HepG2 (cell line): ENCODE data around the gene TWNK. TPM values are rescaled to one million over a fixed set of nuclear protein-coding genes. Genes with fewer than 3 reads are reported as not detected.
A peak's percentile ranks its signal among the peaks of the same experiment; 100 is the strongest.

Source experiments
- DR1 ChIP-seq: sonication (generic); formaldehyde crosslinking; IDR thresholded peaks from 2 replicates; pipeline ENCODE4 v1.8.0; 2021; ENCODE audit warnings: mild to moderate bottlenecking, missing genetic modification reagents, inconsistent platforms
- GABPB1 ChIP-seq: IDR thresholded peaks from 2 replicates; pipeline ENCODE4 v1.6.1; 2016; ENCODE audit warnings: mild to moderate bottlenecking, missing genetic modification reagents, moderate library complexity, missing compliant biosample characterization
- GFI1 ChIP-seq: sonication (generic); formaldehyde crosslinking; IDR thresholded peaks from 2 replicates; pipeline ENCODE4 v1.5.0; 2020; ENCODE audit warnings: missing genetic modification reagents, mild to moderate bottlenecking, borderline replicate concordance
- MAX ChIP-seq: IDR thresholded peaks from 2 replicates; pipeline ENCODE4 v1.6.1; 2012; ENCODE audit warnings: inconsistent platforms
- NFIB ChIP-seq: sonication (generic); formaldehyde crosslinking; IDR thresholded peaks from 2 replicates; pipeline ENCODE4 v1.9.0; 2021; ENCODE audit warnings: missing genetic modification reagents, mild to moderate bottlenecking, borderline replicate concordance
- PAF1 ChIP-seq: IDR thresholded peaks from 2 replicates; pipeline ENCODE4 v1.6.1; 2016; ENCODE audit warnings: missing genetic modification reagents, missing compliant biosample characterization
- PAXIP1 ChIP-seq: sonication (generic); formaldehyde crosslinking; conservative IDR thresholded peaks from 2 replicates; pipeline ENCODE4 v1.4.0; 2020; ENCODE audit warnings: mild to moderate bottlenecking, missing genetic modification reagents, moderate library complexity
- RAD51 ChIP-seq: fragments of 450-650 bp; IDR thresholded peaks from 2 replicates; pipeline ENCODE4 v1.6.1; 2016; ENCODE audit warnings: borderline replicate concordance
- SOX6 ChIP-seq, 2 experiments: fragments of 450-650 bp in 1 of 2; sonication (generic) in 1 of 2; formaldehyde crosslinking in 1 of 2; IDR thresholded peaks; 2 replicates each; pipeline versions ENCODE4 v1.4.0 to v1.6.1; 2017 to 2020; ENCODE audit warnings: antibody characterized with exemption in 1 of 2, mild to moderate bottlenecking in 1 of 2, missing genetic modification reagents in 1 of 2
- TGIF2 ChIP-seq: IDR thresholded peaks from 2 replicates; pipeline ENCODE4 v1.6.1; 2016; ENCODE audit warnings: control low read depth, missing compliant biosample characterization
- ZBED4 ChIP-seq: sonication (generic); formaldehyde crosslinking; IDR thresholded peaks from 2 replicates; pipeline ENCODE4 v1.4.0; 2020; ENCODE audit warnings: missing genetic modification reagents, borderline replicate concordance
- ZNF614 ChIP-seq: IDR thresholded peaks from 2 replicates; pipeline ENCODE4 v1.6.1; 2018; ENCODE audit warnings: missing biosample characterization, missing genetic modification reagents, inconsistent platforms, borderline replicate concordance
- ZNF761 ChIP-seq: sonication (generic); formaldehyde crosslinking; conservative IDR thresholded peaks from 2 replicates; pipeline ENCODE4 v1.4.0; 2020; ENCODE audit warnings: mild to moderate bottlenecking, missing genetic modification reagents
- ZNF850 ChIP-seq: sonication (generic); formaldehyde crosslinking; conservative IDR thresholded peaks from 2 replicates; pipeline ENCODE4 v1.9.0; 2021; ENCODE audit warnings: mild to moderate bottlenecking, missing genetic modification reagents
- polyA plus RNA-seq, 8 experiments: library from polyadenylated mRNA; depleted of rRNA in 3 of 8; stranded (reverse) in 7 of 8; unstranded in 1 of 8; fragments of >200 nt; fragmentation: Illumina TruSeq in 4 of 8; extraction: Trizol in 4 of 8; gene quantifications; 2 replicates each; pipeline versions ENCODE4 v1.2.1 to v1.2.3, GENCODE V29; 2011 to 2016; ENCODE audit warnings: low read depth in 4 of 8, missing spikeins in 1 of 8, mixed read lengths in 1 of 8; ENCODE audit not compliant: insufficient read depth in 1 of 8
- total RNA-seq, 5 experiments: library from RNA; depleted of rRNA; stranded (reverse); fragments of >200 nt; fragmentation: Illumina TruSeq; extraction: Trizol; gene quantifications; 2 replicates each; pipeline ENCODE4 v1.2.3, GENCODE V29; 2016; ENCODE audit warnings: low read depth in 1 of 5
- TF ChIP-seq, protein P1 (sequence below): fragments of 450-650 bp; IDR thresholded peaks from 2 replicates; pipeline ENCODE4 v1.6.1; 2017
- TF ChIP-seq, protein P2 (sequence below): sonication (generic); formaldehyde crosslinking; IDR thresholded peaks from 2 replicates; pipeline ENCODE4 v1.5.0; 2020; ENCODE audit warnings: mild to moderate bottlenecking, missing genetic modification reagents, moderate library complexity

The TWNK gene
- total and polyA plus RNA-seq, 2 of the 13 experiments (the other 11 are each of a cell fraction or from before 2014, with no cell fraction given), result 10.7 to 16.5 TPM

DNA sequence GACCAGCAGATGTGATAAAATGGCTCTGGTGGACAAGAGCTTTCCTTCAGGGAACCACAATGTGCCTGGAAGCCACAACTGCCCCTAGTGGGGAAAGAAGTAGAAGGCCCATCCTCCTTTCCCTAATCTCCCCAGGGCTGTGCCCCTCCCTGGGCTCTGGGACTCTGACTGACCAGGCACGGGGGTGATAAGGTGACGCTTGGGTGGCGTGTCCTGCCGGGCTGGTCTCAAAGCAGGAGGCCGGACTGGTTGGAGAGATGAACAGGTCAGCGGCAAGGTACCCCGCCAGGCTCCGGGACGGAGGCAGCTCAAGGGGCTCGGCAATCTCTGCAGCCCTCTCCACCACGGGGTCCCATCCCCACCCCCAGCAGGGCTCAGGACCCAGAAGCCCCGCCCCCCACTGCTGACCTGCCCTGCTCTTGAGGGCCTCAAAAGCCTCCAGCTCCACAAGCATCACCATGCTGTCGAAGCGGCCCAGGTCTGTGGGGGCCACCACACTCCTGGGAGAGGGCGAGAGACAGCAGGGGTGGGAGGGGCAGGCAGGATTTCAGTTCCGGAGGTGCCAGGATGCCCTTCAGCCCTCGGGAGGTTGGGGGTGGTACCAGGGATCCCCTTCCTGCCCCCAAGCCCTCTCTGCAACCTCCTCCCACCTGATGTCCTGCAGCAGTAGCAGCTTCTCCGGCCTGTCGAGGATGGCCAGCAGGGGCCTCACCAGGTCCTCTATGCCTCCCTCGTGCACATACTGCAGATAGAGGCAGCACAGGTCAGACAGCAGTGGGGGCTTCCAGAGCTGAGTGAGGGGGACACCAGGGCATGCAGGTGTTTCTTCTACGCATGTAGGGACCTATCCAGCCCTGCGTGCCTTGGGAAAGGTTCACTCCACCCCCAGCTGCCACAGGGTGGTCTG lies 24.4 kb downstream of the TWNK start (continued):
- no peak for TF ChIP-seq ZBED4 (CRISPR knock-in tag)
- TF ChIP-seq GFI1 (CRISPR knock-in tag), result peak; percentile 83; the same call in 1 of the 2 replicates
- no peak for TF ChIP-seq SOX6 (IDR thresholded peaks at IDR 0.05)
- 0 out of 2 replicates have a peak, but pooled peaks have one; percentile 25 for TF ChIP-seq SOX6 (CRISPR knock-in tag; IDR thresholded peaks at IDR 0.05)
- peak; percentile 35; the same call in 1 of the 2 replicates for TF ChIP-seq GABPB1 (CRISPR knock-in tag)
- TF ChIP-seq NFIB (CRISPR knock-in tag), result no peak
- TF ChIP-seq ZNF614, result 0 out of 2 replicates have a peak, but pooled peaks have one; percentile 6
- no peak for TF ChIP-seq PAF1
- no peak for TF ChIP-seq ZNF761 (CRISPR knock-in tag)
- no peak for TF ChIP-seq PAXIP1 (CRISPR knock-in tag)
- peak; percentile 60; the same call in 1 of the 2 replicates for TF ChIP-seq MAX
- TF ChIP-seq, protein P1, sequence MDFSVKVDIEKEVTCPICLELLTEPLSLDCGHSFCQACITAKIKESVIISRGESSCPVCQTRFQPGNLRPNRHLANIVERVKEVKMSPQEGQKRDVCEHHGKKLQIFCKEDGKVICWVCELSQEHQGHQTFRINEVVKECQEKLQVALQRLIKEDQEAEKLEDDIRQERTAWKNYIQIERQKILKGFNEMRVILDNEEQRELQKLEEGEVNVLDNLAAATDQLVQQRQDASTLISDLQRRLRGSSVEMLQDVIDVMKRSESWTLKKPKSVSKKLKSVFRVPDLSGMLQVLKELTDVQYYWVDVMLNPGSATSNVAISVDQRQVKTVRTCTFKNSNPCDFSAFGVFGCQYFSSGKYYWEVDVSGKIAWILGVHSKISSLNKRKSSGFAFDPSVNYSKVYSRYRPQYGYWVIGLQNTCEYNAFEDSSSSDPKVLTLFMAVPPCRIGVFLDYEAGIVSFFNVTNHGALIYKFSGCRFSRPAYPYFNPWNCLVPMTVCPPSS, result no peak
- no peak for TF ChIP-seq RAD51
- TF ChIP-seq DR1 (CRISPR knock-in tag), result 0 out of 2 replicates have a peak, but pooled peaks have one; percentile 41
- 0 out of 2 replicates have a peak, but pooled peaks have one; percentile 13 for TF ChIP-seq TGIF2 (CRISPR knock-in tag)
- TF ChIP-seq, protein P2, sequence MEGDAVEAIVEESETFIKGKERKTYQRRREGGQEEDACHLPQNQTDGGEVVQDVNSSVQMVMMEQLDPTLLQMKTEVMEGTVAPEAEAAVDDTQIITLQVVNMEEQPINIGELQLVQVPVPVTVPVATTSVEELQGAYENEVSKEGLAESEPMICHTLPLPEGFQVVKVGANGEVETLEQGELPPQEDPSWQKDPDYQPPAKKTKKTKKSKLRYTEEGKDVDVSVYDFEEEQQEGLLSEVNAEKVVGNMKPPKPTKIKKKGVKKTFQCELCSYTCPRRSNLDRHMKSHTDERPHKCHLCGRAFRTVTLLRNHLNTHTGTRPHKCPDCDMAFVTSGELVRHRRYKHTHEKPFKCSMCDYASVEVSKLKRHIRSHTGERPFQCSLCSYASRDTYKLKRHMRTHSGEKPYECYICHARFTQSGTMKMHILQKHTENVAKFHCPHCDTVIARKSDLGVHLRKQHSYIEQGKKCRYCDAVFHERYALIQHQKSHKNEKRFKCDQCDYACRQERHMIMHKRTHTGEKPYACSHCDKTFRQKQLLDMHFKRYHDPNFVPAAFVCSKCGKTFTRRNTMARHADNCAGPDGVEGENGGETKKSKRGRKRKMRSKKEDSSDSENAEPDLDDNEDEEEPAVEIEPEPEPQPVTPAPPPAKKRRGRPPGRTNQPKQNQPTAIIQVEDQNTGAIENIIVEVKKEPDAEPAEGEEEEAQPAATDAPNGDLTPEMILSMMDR (CRISPR knock-in tag), result peak; percentile 62
- no peak for TF ChIP-seq ZNF850 (CRISPR knock-in tag)
